ENCODE results near the gene ZDHHC8. TPM values are rescaled to one million over a fixed set of nuclear protein-coding genes. Genes with fewer than 3 reads are reported as not detected.

The ZDHHC8 gene
- total RNA-seq, 1 experiment from 2014 or later: 51.7 TPM

- Histone ChIP-seq H3K9ac (ENCODE audit: extremely low read depth, insufficient read length, low read length) (no peak overlapping the region), H3K79me2 (ENCODE audit: insufficient read depth, low read length) (no peaks in the 10 kb centered on the region), H3K9me3 (ENCODE audit: control insufficient read depth, low read depth, low read length) (no peaks in the 10 kb centered on the region), H2BK20ac (ENCODE audit: low read depth, low read length, poor library complexity, severe bottlenecking) (no peak overlapping the region), H4K20me1 (ENCODE audit: control insufficient read depth, insufficient read depth, insufficient read length) (peaks cover 3% of the 10 kb centered on the region), H4K8ac (replicated peaks; ENCODE audit: insufficient read length, low read depth, low read length) (no peak overlapping the region), H3K56ac (ENCODE audit: insufficient read length, low read depth, low read length) (no peak overlapping the region), H3T11ph (ENCODE audit: low read length) (no peak overlapping the region), H2BK5ac (ENCODE audit: insufficient read length, low read length) (no peak overlapping the region), H4K5ac (ENCODE audit: insufficient read length, low read depth, low read length) (no peak overlapping the region), H2AFZ (ENCODE audit: low read length) (no peak overlapping the region), H3K79me1 (ENCODE audit: insufficient read depth, low read depth, low read length, poor library complexity, severe bottlenecking) (no peaks in the 10 kb centered on the region), H3K4ac (ENCODE audit: low read depth, low read length) (no peak overlapping the region), H2BK120ac (ENCODE audit: low read depth, low read length, poor library complexity, severe bottlenecking) (no peak overlapping the region), H2BK15ac (ENCODE audit: low read depth, low read length) (no peak overlapping the region), H3K4me1 (ENCODE audit: insufficient read depth, low read length) (no peaks in the 10 kb centered on the region), H2AK5ac (ENCODE audit: insufficient read length, low read length) (no peak overlapping the region), H3K27me3 (ENCODE audit: insufficient read depth, low read length) (no peaks in the 10 kb centered on the region), H3K18ac (ENCODE audit: insufficient read length, low read depth, low read length) (no peak overlapping the region), H4K91ac (ENCODE audit: insufficient read length, low read depth, low read length) (no peak overlapping the region), H3K27ac (ENCODE audit: insufficient read length, low read depth, low read length) (no peak overlapping the region), H3K14ac (ENCODE audit: insufficient read depth, low read length) (no peak overlapping the region; the same call in 1 of the 2 replicates), H2BK12ac (ENCODE audit: insufficient read length, low read depth, low read length) (no peak overlapping the region), H3K23me2 (ENCODE audit: insufficient read length, low read depth, low read length, poor library complexity, severe bottlenecking) (no peaks in the 10 kb centered on the region), H3K4me2 (ENCODE audit: insufficient read depth, insufficient read length, low read length) (no peak overlapping the region), H3K23ac (ENCODE audit: insufficient read length, low read depth, low read length) (no peak overlapping the region)
- no peak for DNase-seq
- TF ChIP-seq CTCF (conservative IDR thresholded peaks at IDR 0.05): no peak
- Mint-ChIP-seq H3K4me3 (no peak overlapping the region), H3K36me3 (ENCODE audit: insufficient read depth in 1 of 3, low read depth in 3 of 3) (no peaks in the 10 kb centered on the region), H3K27me3 (ENCODE audit: low read depth) (no peaks in the 10 kb centered on the region; the same call in 1 of the 2 replicates), H3K9me3 (no peaks in the 10 kb centered on the region; a peak in 1 of 5 replicates), H3K4me1 (peaks cover 3 to 21% of the 10 kb centered on the region in 2 experiments; a peak in 2 of 4 replicates), H3K27ac (no peak overlapping the region)
- no CpG with 5 or more reads among the region's 29 CpGs for WGBS (ENCODE audit: extremely low coverage, insufficient read length, low lambda C conversion rate)
These were observed 46.7 kb downstream of the ZDHHC8 start for GRCh38 chr22:20178075-20178914.
